Gastrocnemius medialis (tissue), 4 donors: ENCODE results near the gene HS3ST5. TPM values are rescaled to one million over a fixed set of nuclear protein-coding genes. Genes with fewer than 3 reads are reported as not detected.

ENCODE experiments used
- ATAC-seq, 2 donors: fragments of 150-250 bp; one replicate each; pipeline ENCODE4 v1.9.1; 2016
- DNase-seq, 2 donors: peaks; one replicate each; pipeline ENCODE4 v3.0.0-alpha.2; 2019
- H3K27ac ChIP-seq, 4 donors: fragments of 200-600 bp; sonication (generic); 1 replicate in 1 of 4; 2 replicates in 3 of 4; pipeline ENCODE4 v1.5.1; 2016 to 2018; ENCODE audit warnings: mild to moderate bottlenecking in 2 of 4, moderate library complexity in 1 of 4
- H3K27me3 ChIP-seq, 3 donors: fragments of 200-600 bp; sonication (generic) in 2 of 3; 1 replicate in 1 of 3; 2 replicates in 2 of 3; pipeline versions ENCODE4 v1.5.1 to v1.6.0; 2016 to 2019; ENCODE audit warnings: mild to moderate bottlenecking in 1 of 3, moderate library complexity in 1 of 3
- H3K36me3 ChIP-seq, 2 donors: fragments of 200-600 bp; sonication (generic) in 1 of 2; one replicate each; pipeline ENCODE4 v1.5.1; 2017 to 2018
- H3K4me1 ChIP-seq, 2 donors: fragments of 200-600 bp; sonication (generic) in 1 of 2; one replicate each; pipeline ENCODE4 v1.5.1; 2016 to 2017; ENCODE audit warnings: mild to moderate bottlenecking in 2 of 2
- H3K4me3 ChIP-seq, 4 donors: fragments of 200-600 bp; sonication (generic) in 3 of 4; 1 replicate in 1 of 4; 2 replicates in 3 of 4; pipeline ENCODE4 v1.5.1; 2016 to 2019; ENCODE audit warnings: mild to moderate bottlenecking in 2 of 4
- H3K9me3 ChIP-seq, 3 donors: fragments of 200-600 bp; sonication (generic) in 2 of 3; 1 replicate in 1 of 3; 2 replicates in 2 of 3; pipeline ENCODE4 v1.5.1; 2016 to 2019
- CTCF ChIP-seq, 5 experiments: fragments of 450-650 bp in 3 of 5; fragments of 200-600 bp in 2 of 5; sonication (generic) in 2 of 5; IDR thresholded peaks in 4 of 5; conservative IDR thresholded peaks in 1 of 5; 1 replicate in 4 of 5; 2 replicates in 1 of 5; pipeline ENCODE4 v1.5.1; 2016 to 2019; ENCODE audit warnings: antibody characterized with exemption in 5 of 5, mild to moderate bottlenecking in 3 of 5, moderate library complexity in 3 of 5
- POLR2A ChIP-seq, 2 donors: fragments of 450-650 bp; IDR thresholded peaks; one replicate each; pipeline ENCODE4 v1.6.1; 2017; ENCODE audit warnings: antibody characterized with exemption in 2 of 2, mild to moderate bottlenecking in 2 of 2, moderate library complexity in 2 of 2
- in situ Hi-C, 4 donors: fragments of 200-750 bp; cut with MboI; loops; one replicate each; pipeline versions ENCODE4 v1.15.0 to v1.8.0; 2017; ENCODE audit warnings: low sequenced_read_pairs in 4 of 4
- intact Hi-C: fragments of 100-400 bp; cut with DNase I; formaldehyde crosslinking; loops from one replicate; pipeline ENCODE4 v1.15.1; 2023; ENCODE audit warnings: low total_unique reads
- total RNA-seq, 4 donors: library from RNA; depleted of rRNA; stranded (reverse); fragments of >200 nt; gene quantifications; one replicate each; pipeline versions ENCODE4 v1.1.0 to v1.2.3, GENCODE V29; 2016

HS3ST5 gene
- total RNA-seq, 4 donors from 2014 or later = 0.13 to 0.41 TPM; not detected in 2

GRCh38 chr6:114194362-114195026, 148.3 kb downstream of the HS3ST5 start:
- Histone ChIP-seq H3K4me1 (peaks cover 5 to 17% of the 10 kb centered on the region in 2 donors), H3K36me3 (no peaks in the 10 kb centered on the region), H3K4me3 (peak overlapping the region in 1 of 4 donors; percentile 18), H3K27ac (peak overlapping the region; percentile 49 to 74 (median 58)), H3K9me3 (no peaks in the 10 kb centered on the region), H3K27me3 (no peaks in the 10 kb centered on the region)
- ATAC-seq = peak; percentile 31 to 78
- TF ChIP-seq POLR2A (IDR thresholded peaks at IDR 0.05) (no peak), CTCF (IDR thresholded peaks at IDR 0.05 in 4 of 5, conservative IDR thresholded peaks at IDR 0.05 in 1 of 5) (no peak)
- in situ Hi-C loops = no loop called here
- peak in 1 of 2 donors; percentile 39 for DNase-seq
- intact Hi-C loops = no loop called here

GRCh38 chr6:114187563-114187962, 155.3 kb downstream of the HS3ST5 start:
- in situ Hi-C loops = no loop called here
- peak; percentile 63 to 83 for ATAC-seq

GRCh38 chr6:114181664-114182063, 161.2 kb downstream of the HS3ST5 start:
- Histone ChIP-seq H3K4me3 (no peak overlapping the region), H3K9me3 (no peaks in the 10 kb centered on the region), H3K4me1 (peaks cover 0 to 2% of the 10 kb centered on the region in 2 donors), H3K27me3 (no peaks in the 10 kb centered on the region), H3K36me3 (no peaks in the 10 kb centered on the region), H3K27ac (no peak overlapping the region)
- intact Hi-C loops (no loop called here), in situ Hi-C loops (no loop called here)
- TF ChIP-seq POLR2A (IDR thresholded peaks at IDR 0.05) = no peak
- TF ChIP-seq CTCF (IDR thresholded peaks at IDR 0.05 in 4 of 5, conservative IDR thresholded peaks at IDR 0.05 in 1 of 5) = no peak
- ATAC-seq (no peak), DNase-seq (no peak)

More at GRCh38 chr6:114187563-114187962, 155.3 kb downstream of the HS3ST5 start:
- Histone ChIP-seq H3K9me3 (no peaks in the 10 kb centered on the region), H3K4me3 (no peak overlapping the region), H3K27ac (peak overlapping the region in 2 of 4 donors; percentile 20 to 36), H3K4me1 (peaks cover 5 to 18% of the 10 kb centered on the region in 2 donors), H3K27me3 (no peaks in the 10 kb centered on the region), H3K36me3 (no peaks in the 10 kb centered on the region)
- intact Hi-C loops = no loop called here
- TF ChIP-seq POLR2A (IDR thresholded peaks at IDR 0.05) (no peak), CTCF (IDR thresholded peaks at IDR 0.05 in 4 of 5, conservative IDR thresholded peaks at IDR 0.05 in 1 of 5) (no peak)
- no peak for DNase-seq

- no peaks in the 10 kb centered on the region for H3K27me3 ChIP-seq
- no peak overlapping the region for H3K4me3 ChIP-seq
- DNase-seq (no peak), ATAC-seq (no peak)
- H3K36me3 ChIP-seq = no peaks in the 10 kb centered on the region
- in situ Hi-C loops = no loop called here
- intact Hi-C loops = no loop called here
- no peak overlapping the region for H3K27ac ChIP-seq
- H3K4me1 ChIP-seq = peaks cover 3 to 16% of the 10 kb centered on the region in 2 donors
- TF ChIP-seq CTCF (IDR thresholded peaks at IDR 0.05 in 4 of 5, conservative IDR thresholded peaks at IDR 0.05 in 1 of 5) (no peak), POLR2A (IDR thresholded peaks at IDR 0.05) (no peak)
- H3K9me3 ChIP-seq = no peaks in the 10 kb centered on the region
Observed at GRCh38 chr6:114179411-114179810, 163.4 kb downstream of the HS3ST5 start.
